GM15510 (cell line): ENCODE results near the gene PEG3.

Source experiments
- POLR2A ChIP-seq: IDR thresholded peaks from 3 replicates; pipeline ENCODE4 v1.6.1; 2011; ENCODE audit warnings: borderline replicate concordance; ENCODE audit not compliant: insufficient read length; ENCODE audit errors: extremely low read depth

The PEG3 gene

DNA sequence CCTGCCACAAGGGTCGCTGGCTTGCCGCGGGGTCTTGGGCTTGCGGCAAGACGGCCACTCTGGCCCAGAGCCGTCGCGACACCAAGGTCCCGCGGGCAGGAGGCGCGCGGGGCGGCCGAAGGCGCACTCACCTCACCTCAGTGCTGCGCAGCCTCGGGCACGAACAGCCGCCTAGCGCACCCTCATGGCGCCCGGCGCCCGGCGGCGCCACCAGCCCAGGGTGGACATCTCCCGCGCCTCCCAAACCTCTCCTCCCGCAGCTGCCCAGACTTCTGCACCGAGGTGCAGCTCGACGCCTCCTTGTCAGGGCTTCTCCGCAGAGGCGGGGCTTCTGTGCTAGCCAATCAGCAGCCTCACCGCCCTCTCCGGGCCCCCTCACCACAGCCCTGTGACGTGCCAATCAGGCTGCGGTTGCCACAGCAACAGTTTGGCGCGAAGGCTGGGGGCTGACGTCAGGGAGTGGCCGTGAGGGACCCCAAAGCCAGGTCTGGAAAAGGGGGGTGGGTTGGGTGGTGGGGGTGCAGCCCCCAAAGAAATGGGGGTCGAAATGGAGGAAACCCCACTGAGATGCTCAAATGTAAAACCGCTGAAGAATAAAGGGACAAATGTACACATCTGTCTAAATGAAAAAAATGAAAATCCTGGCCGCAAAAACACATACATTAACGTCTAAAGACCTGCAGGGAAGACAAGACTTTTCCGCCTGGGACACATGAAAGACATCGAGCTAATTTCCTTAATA, at the start of gene PEG3, which contains the start of gene ZIM2:
Gene PEG3 (minus strand): TSS at position 276 of the 742 bp plus-strand sequence. CDS start 16,071 bp downstream, outside the sequence.
Gene ZIM2 (minus strand): TSS at position 276 of the 742 bp plus-strand sequence. CDS start 16,449 bp downstream, outside the sequence.
- TF ChIP-seq POLR2A: no peak

DNA sequence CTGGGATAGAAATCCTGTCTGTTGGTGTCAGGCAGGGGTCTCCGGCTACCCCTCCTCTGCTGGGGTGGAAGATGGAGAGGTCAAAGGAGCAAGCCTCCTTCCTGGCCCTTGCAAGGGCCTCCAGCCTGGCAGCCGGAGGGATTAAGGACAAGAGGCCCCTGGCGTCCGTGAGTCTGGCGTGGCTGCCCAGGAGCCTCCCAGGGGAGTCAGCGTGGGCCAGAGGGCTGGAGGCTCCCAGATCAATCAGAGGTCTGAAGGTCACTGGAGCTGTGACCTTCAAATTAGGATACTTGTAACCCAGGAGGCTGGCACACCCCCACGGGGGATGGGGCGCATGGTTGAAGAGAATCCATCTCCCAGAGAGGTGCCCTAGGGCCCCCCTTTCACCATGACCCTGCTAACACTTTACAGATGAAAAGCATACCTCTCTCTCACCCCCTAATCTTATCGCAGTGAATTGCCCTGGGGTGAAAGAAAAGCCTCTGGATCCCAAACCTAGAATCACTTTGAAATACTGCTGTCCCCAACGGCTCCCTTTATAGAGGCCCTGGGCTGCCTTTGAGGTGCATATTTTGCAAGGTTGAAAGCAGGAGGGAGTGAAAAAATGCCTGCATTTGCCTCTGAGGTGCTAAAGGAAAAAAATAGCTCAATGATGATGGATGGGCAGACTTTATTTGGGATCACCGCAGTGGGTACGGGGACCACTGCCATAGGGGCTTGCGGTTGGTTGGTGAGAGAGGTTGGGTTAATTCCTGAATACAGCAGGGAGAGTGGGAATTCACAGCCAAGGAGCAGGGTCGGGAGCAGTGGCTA, 44.9 kb upstream of the PEG3 start:
- no peak for TF ChIP-seq POLR2A

DNA sequence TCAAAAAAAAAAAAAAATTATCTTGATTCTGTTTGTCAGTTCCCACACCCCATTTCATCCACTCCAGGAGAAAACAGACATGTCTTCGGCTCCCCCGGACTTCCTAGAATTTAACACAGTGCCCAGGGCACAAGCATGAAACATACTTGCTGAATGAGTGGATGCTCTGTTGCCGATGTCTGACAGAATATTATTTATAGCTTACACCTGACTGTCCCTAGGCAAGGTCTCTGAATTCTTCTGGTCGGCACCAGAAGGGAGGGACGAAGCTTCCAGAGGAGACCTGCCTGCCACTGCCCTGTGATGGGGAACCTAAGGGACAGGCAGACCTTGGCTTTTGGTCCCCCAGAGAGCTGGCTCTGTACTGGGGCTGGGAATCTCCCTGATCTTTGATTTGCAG, 43.9 kb upstream of the PEG3 start:
- no peak for TF ChIP-seq POLR2A

DNA sequence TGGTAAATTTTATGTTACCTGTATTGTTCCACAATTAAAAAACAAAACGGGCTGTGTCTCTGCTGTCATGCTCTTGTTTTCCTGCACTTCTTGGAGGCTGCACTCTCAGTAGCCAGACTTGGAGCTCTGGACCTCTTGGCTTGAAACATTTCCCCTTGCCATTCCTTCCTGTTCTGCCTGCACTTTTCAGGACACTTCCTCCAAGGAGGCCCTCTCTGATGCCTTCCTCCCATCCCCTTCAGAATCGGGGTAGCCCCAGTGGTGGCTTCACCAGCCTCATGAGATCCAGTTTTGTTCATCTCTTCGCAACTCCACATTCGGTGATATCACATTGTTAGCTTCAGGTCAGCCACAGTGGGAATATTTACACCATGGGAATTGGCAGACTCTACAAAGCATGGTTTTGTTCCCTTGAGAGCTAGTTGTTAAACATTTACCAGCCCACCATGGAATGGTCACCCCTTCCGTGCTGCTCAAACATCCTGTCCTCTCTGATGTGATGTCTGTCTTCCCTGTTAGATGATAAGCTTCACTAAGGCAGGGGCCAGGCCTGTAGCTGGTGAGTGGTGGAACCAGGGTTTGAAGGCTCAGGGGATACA, 40.2 kb upstream of the PEG3 start:
- TF ChIP-seq POLR2A: no peak

DNA sequence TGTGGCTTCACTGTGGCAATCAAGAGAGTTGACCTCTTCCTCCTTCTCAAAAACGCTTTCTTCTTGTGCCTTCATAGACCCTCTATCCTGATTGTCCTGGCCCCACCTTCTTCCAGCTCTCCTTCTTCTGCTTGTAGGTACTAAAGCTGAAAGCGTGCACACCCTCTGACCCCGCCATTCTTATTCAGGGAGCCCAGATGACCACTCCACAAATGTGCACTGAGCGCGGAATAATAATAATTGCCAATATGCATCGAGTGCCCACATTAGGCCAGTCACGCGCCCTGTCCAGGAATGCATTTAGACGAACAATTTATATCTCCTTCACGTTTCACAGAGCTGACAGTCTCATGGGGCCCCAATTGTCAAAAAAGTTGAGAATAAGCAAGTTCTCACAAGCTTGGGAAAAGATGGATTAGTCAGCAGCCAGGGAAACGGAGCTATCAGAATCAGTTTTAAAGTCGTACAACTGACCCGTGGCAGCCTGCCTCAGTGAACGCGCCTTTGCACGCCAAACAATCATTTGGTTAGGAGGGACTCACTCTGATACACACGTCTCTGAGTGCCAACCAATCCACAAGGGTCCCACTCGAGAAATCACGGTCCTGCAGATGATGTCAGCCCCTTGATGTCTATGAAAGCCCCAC, 36.7 kb upstream of the PEG3 start:
- TF ChIP-seq POLR2A: no peak

DNA sequence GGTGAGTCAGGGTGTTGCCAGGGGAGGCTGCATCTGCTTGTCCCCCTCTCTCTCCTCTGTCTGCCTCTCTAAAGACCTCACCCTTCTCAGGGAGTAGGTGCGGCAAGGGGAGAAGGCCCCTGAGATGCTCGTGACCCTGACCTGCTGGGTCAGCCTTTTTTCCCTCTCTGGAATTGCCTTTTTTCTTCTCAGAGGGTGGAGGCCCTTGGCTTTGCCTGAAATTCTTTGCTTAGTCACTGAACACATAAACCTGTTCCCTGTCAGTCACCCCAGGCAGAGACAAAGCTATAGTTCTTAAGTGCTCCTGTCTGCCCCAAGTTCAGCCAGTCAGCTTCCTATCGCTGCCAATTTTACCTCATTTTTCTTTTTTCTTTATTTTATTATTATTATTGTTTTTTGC, 35.2 kb upstream of the PEG3 start:
- TF ChIP-seq POLR2A: no peak

DNA sequence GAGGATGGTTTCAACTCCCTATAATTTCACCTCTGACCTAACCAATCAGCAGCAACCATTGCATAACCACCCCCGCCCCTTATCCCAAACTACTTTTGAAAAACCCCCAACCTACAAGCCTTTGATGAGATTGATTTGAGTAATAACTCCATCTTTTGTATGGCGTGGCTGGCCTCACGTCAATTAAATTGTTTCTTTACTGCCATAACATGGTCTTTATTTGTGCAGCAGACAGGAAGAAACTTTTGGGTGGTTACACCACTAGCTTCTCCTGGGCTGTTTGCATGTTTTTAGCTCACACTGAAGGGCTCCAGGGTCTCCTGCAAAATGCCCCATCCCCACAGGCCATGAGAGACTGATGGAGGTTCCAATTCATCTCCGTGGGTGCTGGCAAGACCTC, 34.0 kb upstream of the PEG3 start:
- no peak for TF ChIP-seq POLR2A

DNA sequence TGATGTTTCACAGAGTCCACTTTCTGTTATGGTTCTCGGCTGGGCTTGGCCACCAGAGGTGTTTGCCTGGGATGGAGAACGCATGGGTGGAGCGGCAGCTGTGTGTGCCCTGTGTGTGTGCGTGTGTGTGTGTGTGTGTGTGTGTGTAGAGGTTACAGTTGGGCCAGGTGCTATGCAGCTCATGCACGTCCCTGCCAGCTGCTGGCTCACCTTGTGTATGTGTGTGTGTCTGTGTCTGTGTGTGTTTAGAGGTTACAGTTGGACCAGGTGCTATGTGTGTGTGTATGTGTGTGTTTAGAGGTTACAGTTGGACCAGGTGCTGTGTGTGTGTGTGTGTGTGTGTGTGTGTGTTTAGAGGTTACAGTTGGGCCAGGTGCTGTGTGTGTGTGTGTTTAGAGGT, 33.0 kb upstream of the PEG3 start:
- no peak for TF ChIP-seq POLR2A

DNA sequence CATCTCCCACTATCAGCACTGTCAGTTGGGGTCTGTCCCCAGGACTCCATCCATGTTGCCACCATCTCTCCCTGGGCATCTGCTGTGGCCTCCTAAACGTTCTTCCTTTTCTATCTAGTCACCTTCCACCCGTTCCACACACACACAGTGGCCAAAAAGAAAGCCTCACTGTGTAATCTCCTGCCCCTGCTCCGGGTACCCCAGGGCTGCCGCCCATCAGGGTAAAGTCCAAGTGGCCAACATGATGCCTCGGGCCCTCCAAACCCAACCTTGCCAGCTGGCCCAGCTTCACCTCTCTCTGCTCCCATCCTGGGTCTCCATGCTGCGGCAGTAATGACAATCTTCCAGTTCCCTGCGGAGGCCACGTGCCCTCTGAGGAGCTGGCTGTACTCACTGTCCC, 29.4 kb upstream of the PEG3 start:
- TF ChIP-seq POLR2A: no peak

DNA sequence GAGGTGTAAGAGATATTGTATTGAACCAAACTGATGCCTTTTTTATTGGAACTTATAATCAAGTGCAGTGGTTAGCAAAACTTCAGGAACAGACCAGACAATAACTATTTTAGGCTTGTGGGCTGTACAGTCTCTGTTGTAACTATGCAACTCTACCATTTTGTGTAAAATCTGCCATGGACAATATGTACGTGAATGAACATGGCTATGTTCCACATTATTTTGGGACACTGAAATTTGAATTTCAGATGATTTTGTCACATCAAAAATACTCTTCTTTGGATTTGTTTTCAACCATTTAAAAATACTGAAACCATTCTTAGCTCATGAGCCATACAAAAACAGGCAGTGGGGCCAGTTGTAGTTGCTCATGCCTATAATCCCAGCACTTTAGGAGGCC, 27.9 kb upstream of the PEG3 start:
- TF ChIP-seq POLR2A: no peak

DNA sequence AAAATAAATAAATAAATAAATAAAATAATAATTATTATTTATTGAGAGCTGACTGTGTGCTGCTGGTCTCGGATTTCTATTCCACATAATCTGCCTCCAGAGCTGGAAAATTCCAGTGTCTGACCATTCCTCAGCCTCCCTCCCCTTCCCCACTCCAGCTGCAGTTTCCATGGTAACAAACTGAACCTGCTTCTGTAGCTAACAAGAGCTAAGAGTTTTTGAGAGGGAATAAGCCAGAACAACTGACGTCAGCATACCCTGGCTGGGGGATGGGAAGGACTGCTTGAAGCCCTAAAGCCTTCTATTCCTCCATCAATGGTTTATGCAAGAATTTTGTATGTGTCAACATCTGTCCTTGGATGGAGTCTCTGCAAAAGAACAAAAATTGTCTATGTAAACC, 26.0 kb upstream of the PEG3 start:
- TF ChIP-seq POLR2A: no peak

DNA sequence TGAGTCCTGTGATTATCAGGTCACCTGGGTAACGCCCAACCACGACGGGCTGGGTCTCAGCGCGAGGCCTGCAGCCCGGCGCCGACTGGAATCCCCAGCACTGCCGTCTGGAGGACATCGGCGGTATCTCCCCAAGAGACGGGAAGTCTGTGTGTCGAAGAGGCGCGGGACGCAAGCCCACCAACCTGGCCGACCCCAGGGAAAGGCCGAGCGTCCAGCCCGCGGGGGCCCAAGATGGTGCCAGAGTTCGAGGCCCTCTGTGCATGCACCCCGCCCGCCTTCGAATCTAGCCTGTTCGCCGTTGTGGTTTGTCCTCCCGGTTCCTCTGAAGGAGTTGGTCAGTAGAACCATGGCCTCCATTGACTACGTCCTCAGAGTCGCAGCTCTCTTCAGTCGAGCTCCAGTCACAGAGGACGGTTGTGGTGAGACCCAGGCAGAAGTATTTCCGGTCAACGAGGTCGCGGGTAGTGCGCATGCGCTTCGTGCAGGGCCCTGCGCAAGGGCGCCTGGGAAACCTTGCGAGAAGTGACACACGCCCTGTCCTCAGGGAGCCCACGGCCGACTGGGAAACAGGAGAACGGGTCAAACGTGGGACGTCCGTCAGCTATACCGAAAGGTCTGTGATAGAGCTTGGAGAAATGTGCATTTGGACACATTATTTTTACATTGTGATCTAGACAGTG, 24.1 kb upstream of the PEG3 start:
- no peak for TF ChIP-seq POLR2A

DNA sequence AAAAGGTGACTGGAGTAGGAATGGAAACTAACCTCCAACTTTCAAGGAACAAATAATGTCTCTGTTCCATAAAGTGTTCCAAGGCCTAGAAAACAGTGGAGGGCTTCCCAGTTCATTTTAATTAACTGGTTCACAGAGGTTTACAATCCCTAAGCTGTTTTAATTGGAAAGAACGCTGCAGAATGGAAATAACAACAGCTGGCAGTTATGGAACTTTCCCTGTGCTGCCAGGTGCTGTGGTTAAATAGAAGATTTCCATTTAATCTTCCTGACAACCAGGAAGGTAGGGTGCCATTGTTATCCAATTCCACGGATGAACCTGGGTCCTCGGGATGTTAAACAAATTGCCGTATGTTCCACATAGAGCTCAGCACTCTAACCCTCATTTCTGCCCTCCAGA, 22.2 kb upstream of the PEG3 start:
- no peak for TF ChIP-seq POLR2A

DNA sequence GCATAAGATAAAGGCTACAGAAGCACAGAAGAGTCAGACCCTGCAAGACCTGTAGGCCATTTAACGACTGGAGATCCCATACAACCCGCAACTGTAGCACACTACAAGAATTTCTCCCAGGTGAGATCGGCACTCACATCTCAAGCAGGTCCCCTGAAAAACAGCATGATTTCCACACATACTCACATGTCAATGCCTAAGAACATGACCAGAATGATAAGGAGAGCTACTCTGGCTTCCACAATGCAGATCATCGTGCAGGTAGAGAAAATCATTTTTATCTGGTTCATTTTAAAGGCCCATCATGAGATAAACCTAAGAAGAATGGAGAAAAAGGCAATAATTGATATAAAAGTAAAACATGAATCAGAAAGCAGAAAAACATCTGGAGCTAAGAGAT, 17.5 kb upstream of the PEG3 start:
- no peak for TF ChIP-seq POLR2A
